NCI-H446 treated with DMSO at 0.1 percent for 48 hours (cell line): Measurements from ENCODE around the gene FUOM.

ENCODE experiments used
- DNase-seq: peaks from one replicate; lab custom pipeline; 2025; lab: John Stamatoyannopoulos, UW

The FUOM gene

DNA sequence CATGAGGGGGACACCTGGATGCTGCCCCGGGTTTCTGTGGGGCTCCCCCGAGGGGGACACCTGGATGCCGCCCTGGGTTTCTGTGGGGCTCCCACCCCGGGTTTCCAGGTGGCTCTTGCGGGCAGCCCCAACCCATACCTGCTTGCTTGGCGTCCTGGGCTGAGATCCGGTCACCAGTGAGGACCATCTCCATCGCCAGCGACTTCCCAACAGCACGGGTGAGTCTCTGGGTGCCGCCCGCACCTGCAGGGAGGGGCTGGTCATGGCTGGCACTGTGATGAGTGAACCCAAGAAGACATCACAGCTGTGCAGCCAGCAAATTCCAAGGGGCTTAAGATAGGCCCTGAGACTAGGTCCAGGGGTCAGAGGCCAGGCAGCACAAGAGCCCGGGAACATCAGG lies 8.9 kb upstream of the FUOM start:
- DNase-seq: no peak

GRCh38 chr10:133366130-133366478 lies 8.3 kb upstream of the FUOM start:
- no peak for DNase-seq

DNA sequence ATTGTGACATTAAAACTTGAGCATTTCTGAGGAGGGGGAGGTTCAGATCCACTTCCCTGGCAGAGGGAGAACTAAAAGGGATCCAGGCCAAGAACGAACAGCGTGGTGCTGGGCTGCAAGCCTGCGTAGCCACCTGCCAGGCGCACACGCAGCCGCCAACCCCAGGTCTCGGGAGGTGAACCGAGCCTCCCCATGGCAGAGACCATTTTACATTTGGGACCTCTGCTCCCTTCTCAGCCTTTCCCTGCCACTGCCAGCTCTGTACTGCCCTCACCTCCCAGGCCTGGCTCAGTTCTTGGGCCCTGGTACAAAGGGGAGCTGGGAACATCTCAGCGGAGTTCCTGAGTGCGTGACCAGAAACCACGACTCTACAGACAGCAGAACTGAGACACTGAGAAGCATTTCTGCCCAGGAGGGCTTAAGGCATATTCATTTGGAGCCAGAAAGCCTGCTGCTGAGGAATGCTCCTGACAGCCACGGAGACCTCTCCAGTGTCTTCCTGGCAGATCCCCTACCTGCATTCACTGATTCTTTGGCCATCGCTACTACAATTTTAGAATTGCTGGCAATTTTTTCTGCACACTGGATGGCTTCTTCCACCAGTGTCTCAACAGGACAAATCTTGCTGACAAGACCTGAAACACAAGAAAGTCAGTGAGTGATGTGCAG lies 7.8 kb upstream of the FUOM start:
- DNase-seq: no peak

GRCh38 chr10:133364645-133365431 lies 7.0 kb upstream of the FUOM start:
- DNase-seq: no peak

- no peak for DNase-seq
Measured at GRCh38 chr10:133362846-133363245, 5.0 kb upstream of the FUOM start.

DNA sequence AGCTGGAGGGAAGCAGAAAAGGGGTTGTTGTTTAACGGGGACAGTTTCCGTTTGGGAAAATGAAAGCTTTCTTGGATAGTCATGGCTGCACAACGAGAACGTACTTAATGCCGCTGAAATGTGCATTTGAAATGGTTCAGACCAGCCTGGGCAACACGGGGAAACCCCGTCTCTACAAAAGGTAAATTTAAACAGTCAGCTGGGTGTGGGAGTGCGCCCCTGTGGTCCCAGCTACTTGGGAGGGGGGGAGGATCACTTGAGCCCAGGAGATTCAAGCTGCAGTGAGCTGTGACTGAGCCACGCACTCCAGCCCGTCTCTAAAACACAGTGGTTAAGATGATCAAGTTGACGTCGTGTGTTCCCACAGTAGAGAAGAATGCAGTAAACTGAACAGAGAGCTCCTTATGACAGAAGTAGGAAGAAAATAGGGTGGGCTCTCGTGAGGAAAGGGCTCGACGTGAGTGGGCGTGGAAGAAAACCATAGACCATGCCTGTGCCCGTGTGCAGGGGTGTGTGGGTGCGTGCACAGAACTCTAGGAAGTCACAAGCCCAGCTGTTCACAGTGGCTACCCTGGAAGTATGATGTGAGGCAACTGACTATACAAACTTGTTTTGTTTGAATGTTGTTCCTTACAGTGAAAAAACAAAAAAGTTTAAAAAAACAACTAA lies 4.1 kb upstream of the FUOM start:
- DNase-seq: no peak

DNA sequence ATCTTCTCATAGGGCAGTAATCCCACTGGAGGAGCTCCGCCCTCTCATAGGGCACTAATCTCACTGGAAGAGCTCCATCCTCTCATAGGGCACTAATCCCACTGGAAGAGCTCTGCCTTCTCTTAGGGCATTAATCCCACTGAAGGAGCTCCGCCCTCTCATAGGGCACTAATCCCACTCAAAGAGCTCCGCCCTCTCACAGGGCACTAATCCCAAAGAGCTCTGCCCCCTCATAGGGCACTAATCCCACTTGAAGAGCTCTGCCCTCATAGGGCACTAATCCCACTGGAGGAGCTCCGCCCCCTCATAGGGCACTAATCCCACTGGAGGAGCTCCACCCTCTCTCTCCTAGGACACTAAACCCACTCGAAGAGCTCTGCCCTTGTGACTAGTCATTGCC lies 3.4 kb upstream of the FUOM start:
- DNase-seq: no peak

GRCh38 chr10:133359972-133360610 lies 2.3 kb upstream of the FUOM start:
- no peak for DNase-seq

DNA sequence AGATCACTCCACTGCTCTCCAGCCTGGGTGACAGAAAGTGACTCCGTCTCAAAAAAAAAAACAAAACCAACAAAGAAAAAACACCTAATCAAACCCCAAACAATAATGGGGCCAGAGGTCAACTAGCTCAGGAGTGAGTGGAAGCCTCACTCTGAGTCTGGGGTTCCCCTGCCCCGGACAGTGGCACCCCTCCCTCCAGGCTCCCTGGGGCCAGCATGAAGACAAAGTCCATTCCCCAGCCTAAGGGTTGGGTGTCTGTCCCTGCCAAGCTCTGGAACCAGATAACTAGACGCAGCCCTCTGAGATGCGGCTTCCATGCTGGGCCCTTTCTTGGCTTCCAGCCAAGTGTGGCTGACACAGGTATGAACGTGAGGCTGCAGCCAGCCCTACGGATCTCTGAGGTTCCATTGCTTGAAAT lies 1.7 kb upstream of the FUOM start:
- DNase-seq: no peak

DNA sequence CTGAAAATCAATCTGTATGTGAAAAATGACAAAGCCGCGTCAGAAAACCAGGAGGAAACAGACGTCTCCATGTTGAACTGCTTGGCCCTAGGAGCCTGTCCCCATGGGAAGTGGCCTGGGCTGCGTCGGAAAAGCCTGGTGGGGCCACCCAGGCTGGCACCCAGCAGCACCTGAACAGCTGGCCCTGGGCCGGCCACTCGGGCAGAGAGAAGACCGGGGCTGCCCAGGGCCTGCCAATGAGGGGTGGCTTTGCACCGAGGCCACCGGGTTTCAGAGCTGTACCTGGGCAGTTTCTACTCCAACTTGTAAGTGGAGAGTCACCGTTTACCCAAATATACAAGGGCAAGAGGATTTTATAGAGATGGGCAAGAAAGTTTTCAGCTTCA lies 1.1 kb upstream of the FUOM start:
- no peak for DNase-seq

GRCh38 chr10:133358162-133358924 lies 524 bp upstream of the FUOM start:
- no peak for DNase-seq

DNA sequence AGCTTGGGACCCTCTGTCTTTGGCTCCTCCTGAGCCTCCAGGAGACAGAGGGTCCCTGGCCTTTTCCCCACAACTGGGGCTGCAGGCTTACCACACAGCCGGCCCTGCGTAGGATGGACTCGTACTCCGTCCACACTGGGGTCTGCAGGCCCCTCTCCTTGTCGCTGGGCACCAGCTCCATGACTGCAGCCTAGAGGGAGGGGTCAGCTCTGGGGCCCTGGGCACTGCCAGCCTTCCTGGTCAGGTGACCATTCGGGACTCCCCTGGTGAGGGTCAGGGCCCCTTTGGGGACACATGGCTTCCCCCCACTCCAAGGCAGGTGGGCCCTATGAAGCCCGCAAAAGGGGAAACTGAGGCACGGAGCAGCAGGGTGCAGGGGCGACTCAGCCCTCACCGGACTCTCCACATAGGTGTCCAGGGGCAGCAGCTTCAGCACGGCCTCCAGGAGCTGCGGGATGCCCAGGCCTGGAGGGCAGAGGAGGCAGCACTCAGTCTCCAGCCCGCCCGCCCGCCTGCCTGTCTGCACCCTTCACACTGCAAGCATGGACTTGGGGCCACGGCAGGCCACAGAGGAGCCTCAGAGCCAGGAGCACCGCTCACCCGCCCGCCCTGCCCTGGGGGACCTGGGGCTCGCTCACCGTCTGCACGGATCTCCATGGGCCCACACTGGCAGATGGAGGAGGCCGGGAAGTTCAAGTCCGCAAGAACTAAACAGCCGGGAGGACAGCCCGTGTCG lies 1.1 kb downstream of the FUOM start:
- DNase-seq: no peak

GRCh38 chr10:133355991-133356390 lies 1.8 kb downstream of the FUOM start:
- DNase-seq: no peak

GRCh38 chr10:133355266-133355665 lies 2.6 kb downstream of the FUOM start:
- no peak for DNase-seq

DNA sequence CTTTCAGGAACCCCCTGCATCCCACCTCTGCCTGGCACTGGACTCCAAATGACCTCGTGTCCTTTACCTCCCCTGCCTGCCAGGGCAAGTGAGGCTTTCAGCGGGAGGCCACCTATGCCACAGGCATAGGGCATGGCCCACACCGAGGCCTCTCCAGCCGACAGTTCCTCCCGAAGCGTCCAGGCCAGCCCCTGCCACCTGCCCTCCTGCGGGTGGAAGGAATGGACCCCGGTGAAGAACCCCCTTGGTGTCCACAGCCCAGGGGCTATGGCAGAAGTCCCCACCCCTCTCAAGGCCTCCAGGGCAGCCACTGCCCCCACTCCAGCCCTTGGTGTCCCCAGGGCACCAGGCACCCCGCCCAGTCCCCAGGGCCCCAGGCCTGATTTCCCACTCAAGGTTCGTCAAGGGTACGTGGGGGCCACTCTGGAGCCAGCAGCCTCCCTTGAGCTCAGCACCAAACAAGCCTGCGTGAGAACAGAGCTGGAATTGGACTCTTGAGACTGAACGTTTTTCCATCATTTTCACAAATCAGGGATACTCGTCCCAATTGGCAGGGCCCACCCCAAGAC lies 3.1 kb downstream of the FUOM start:
- no peak for DNase-seq

DNA sequence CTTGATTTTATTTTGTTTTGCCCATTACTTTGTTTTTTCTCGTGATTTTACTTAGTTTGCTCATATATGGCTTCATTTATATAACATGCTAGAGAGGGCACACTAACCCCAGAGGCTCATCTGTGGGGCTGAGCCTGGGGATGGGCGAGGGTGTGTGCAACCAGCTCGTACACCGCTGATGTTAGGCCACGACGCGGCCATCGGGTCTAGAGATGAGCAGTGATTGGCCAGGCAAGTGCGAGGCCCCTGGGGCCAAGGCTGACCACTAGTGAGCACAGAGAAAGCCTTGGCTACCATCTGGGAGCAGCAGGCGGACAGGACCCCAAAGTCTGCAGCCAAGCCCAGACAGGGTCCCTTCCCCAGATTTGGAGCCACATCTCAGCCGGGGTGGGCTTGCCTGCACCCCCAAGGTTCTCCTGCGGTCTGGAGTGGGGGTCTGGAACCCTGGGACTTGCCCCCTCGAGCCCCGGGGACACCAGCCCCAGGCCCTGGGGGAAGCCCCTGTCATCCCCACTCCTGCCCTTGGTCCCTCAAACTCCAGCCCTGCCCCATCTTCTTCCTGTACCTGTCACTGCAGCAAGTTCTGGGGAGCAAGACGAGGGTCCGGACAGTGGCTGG lies 3.7 kb downstream of the FUOM start:
- DNase-seq: no peak

DNA sequence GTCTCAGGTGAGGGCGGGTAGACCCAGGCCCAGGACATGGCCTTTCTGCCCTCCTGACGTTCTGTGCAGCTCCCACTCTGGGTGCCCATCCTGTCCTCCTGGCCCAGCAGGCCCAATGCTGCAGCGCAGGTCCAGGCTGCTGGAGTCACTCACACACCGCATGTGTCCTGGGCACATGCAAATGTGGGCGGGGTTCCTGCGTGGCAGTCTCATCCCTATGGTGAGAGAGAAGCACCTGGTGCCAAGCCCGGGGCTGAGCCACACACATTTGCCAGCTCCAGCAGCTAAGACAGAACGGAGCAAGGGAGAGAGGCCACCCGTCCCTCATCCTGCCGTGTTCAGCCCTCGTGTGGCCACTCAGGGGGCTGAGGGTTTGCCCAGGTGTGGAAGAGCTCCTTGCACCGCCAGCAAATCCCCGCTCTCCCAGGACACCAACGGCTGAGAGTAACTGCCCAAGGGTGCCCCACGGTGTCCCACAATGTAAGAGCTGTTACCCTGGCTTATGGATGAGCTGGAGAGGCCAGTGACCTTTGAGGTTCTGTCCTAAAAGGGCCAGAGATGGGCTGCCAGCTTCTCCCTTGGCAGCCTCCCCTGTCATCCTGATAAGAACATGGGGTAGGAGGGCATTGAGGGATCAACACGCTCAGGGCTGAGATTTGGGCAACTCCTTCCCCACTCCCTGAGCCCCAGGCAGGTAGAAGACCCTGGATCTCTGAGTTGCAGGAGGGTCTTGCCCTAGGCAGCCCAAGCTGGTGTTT lies 4.4 kb downstream of the FUOM start:
- no peak for DNase-seq

DNA sequence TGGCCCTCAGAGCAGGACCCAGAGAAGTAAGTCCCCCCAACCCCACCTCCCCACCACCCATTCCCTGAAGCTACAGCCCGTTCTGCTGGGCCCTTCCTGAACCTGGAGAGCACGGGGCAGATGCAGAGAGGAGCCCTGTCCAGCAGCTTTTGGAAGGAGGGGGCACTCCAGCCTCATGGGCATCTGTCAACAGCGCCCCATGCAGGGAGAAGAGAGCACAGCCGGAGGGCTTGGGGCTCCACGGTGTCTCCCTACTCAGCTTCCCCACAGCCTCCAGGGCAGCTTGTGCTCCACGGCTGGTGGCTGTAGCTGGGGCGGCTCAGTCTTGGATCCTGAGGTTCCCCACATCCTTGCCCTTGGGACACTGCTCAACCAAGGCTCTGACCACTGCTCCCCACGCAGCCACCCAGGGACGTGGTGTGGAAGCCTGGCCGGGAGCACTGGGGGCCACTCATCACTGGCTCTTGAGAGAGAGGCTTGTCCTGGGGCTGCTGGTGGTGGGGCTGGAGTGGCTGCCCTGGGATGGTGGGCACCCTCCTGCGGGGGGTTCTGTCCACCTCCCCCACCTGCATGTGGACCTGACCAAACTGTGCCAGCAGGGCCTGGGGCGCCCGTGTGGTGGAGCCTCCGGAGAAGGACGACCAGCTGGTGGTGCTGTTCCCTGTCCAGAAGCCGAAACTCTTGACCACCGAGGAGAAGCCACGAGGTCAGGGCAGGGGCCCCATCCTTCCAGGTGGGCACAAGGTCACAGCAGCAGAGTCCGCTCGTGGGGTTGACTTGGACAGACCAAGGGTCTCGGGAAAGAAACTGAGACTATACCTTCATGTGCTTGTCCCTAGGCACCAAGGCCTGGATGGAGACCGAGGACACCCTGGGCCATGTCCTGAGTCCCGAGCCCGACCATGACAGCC lies 6.2 kb downstream of the FUOM start:
- DNase-seq: no peak

DNA sequence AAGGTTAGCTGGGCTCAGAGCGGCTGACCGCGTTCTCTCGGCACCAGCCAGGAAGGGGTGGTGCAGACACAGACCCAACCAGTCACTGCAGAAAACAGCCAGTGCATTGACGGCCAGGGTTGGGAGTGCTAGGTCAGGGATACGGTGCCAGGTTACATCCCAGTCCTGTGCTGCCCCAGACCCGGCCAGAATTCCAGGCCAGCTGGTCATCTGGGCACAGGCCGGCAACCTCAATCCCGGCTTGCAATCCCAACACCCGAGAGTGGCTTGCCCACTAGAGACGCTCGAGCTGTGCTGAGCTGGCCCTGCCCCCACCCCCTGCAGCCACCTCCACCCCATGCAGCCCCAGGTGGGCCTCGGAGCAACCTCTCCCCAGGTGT lies 6.9 kb downstream of the FUOM start:
- DNase-seq: no peak
